ENCODE results near the gene DBH. TPM values are rescaled to one million over a fixed set of nuclear protein-coding genes. Genes with fewer than 3 reads are reported as not detected.

The DBH gene
- total and polyA plus RNA-seq, 2 of the 13 experiments (the other 11 are each of a cell fraction or from before 2014, with no cell fraction given) = not detected

- ATAC-seq = no peak
- no TSS peak for BruUV-seq (replicated peaks)
- TF ChIP-seq ZNF24 (IDR thresholded peaks at IDR 0.05) (no peak), KMT2B (CRISPR knock-in tag; IDR thresholded peaks at IDR 0.05) (no peak), TRAFD1 (CRISPR knock-in tag; IDR thresholded peaks at IDR 0.05; ENCODE audit: borderline replicate concordance) (no peak), ZGPAT (CRISPR knock-in tag; IDR thresholded peaks at IDR 0.05) (no peak), SMC3 (IDR thresholded peaks at IDR 0.05; ENCODE audit: low read length) (no peak)
- no peak overlapping the region for H3K4me3 ChIP-seq (replicated peaks in 1 of 3; ENCODE audit: insufficient read depth in 1 of 3, low read depth in 2 of 3, low read length in 3 of 3)
- in situ Hi-C loops (cut with HindIII; ENCODE audit: extremely low pct_ligation_motif_present, low pct_unique_long_range_greater_than_20kb) (no loop called here), intact Hi-C loops (cut with micrococcal nuclease; ENCODE audit: unreplicated experiment) (no loop called here)
- ChIA-PET CTCF (ENCODE audit: low intra/inter-chr PET ratio, low total read pairs) (no interaction called here), POLR2A (no interaction called here)
- H4K20me1 ChIP-seq (ENCODE audit: insufficient read depth, low read length) = no peaks in the 10 kb centered on the region
- H3K4me1 ChIP-seq (ENCODE audit: insufficient read depth, low read length) = peaks cover 29% of the 10 kb centered on the region
- no peak for DNase-seq (ENCODE audit: low spot score)
- no peaks in the 10 kb centered on the region for H3K27me3 ChIP-seq (ENCODE audit: control insufficient read depth in 1 of 2, insufficient read depth in 2 of 2, low read length in 2 of 2)
- no peaks in the 10 kb centered on the region for H3K79me2 ChIP-seq (ENCODE audit: insufficient read depth, low read length)
- no peak overlapping the region for H3K4me2 ChIP-seq (ENCODE audit: low read depth, low read length)
- H3K9ac ChIP-seq (ENCODE audit: insufficient read depth, low read depth, low read length) = no peak overlapping the region
- no peak overlapping the region for H3K27ac ChIP-seq (ENCODE audit: extremely low read length, insufficient read depth, low read length)
- WGBS (ENCODE audit: low lambda C conversion rate) = 98% methylated on average over 18 of the region's 26 CpGs
- no peaks in the 10 kb centered on the region for H3K9me3 ChIP-seq (ENCODE audit: low read length)
- H2AFZ ChIP-seq (ENCODE audit: low read length) = no peak overlapping the region
- H3K36me3 ChIP-seq (replicated peaks in 1 of 2; ENCODE audit: control insufficient read depth in 1 of 2, insufficient read depth in 2 of 2, low read length in 2 of 2) = peaks cover 0 to 9% of the 10 kb centered on the region in 2 experiments; a peak in 2 of 5 replicates
- FAIRE-seq = no peak
Observed at GRCh38 chr9:133661846-133662540, 25.8 kb downstream of the DBH start.

All from HepG2 (cell line).